HFF-Myc (cell line): ENCODE results near the gene HTR5A.

Experiments used
- DNase-seq: peaks from one replicate; pipeline ENCODE4 v3.0.0-alpha.2; 2011; ENCODE audit warnings: low read depth; ENCODE audit errors: extremely low read depth
- H3K4me3 ChIP-seq: replicated peaks from 2 replicates; pipeline ENCODE4 v1.5.1; 2011; ENCODE audit warnings: low read depth, mild to moderate bottlenecking, control low read depth, low read length
- CTCF ChIP-seq: IDR thresholded peaks from 2 replicates; pipeline ENCODE4 v1.5.1; 2012; ENCODE audit warnings: mild to moderate bottlenecking, low read depth, low read length, control low read depth; ENCODE audit errors: missing control alignments

HTR5A gene

GRCh38 chr7:155119801-155120382 is 49.8 kb downstream of the HTR5A start:
- TF ChIP-seq CTCF: no peak
- no peak for DNase-seq
- no peak overlapping the region for H3K4me3 ChIP-seq

GRCh38 chr7:155120460-155120859 is 50.3 kb downstream of the HTR5A start:
- no peak for TF ChIP-seq CTCF
- DNase-seq: no peak
- H3K4me3 ChIP-seq: no peak overlapping the region

- H3K4me3 ChIP-seq: no peak overlapping the region
- DNase-seq: no peak
- no peak for TF ChIP-seq CTCF
Measured at GRCh38 chr7:155122831-155123230, 52.7 kb downstream of the HTR5A start.

GRCh38 chr7:155123413-155123812 is 53.3 kb downstream of the HTR5A start:
- no peak overlapping the region for H3K4me3 ChIP-seq
- TF ChIP-seq CTCF: no peak
- no peak for DNase-seq

- DNase-seq: no peak
- no peak overlapping the region for H3K4me3 ChIP-seq
- TF ChIP-seq CTCF: no peak
Measured at GRCh38 chr7:155124706-155125105, 54.6 kb downstream of the HTR5A start.

- no peak for TF ChIP-seq CTCF
- H3K4me3 ChIP-seq: no peak overlapping the region
- no peak for DNase-seq
Measured at GRCh38 chr7:155129186-155129585, 59.1 kb downstream of the HTR5A start.

- DNase-seq: no peak
- no peak for TF ChIP-seq CTCF
- no peak overlapping the region for H3K4me3 ChIP-seq
Measured at GRCh38 chr7:155129789-155130188, 59.7 kb downstream of the HTR5A start.
